K562 (cell line): ENCODE data around the gene ABCA13. TPM values are rescaled to one million over a fixed set of nuclear protein-coding genes. Genes with fewer than 3 reads are reported as not detected.

ENCODE experiments used
- ATAC-seq: fragments of 200-7000 bp; cut with Tn5 transposase; 3 replicates; pipeline ENCODE4 v1.9.1; 2020; ENCODE audit warnings: moderate library complexity
- BruUV-seq: library from RNA; stranded (reverse); fragments of 400-500 nt; replicated peaks from 2 replicates; lab custom pipeline; 2021; lab: Mats Ljungman, UMichigan
- CTCF ChIA-PET: fragments of 300-600 bp; formaldehyde crosslinking; extraction: SDS; loops from one replicate; lab custom pipeline; 2021; ENCODE audit warnings: low intra/inter-chr PET ratio; lab: Yijun Ruan, JAX
- POLR2A ChIA-PET: fragments of 300-600, 350-650 bp; sonication (Branson Sonifier 250); formaldehyde crosslinking; extraction: SDS; loops from one replicate; lab custom pipeline; 2021; ENCODE audit warnings: antibody characterized with exemption, inconsistent platforms; lab: Yijun Ruan, JAX
- DNase-seq, 4 experiments: peaks; one replicate each; pipeline versions ENCODE4 v3.0.0 to v3.0.0-alpha.2; 2011 to 2018; ENCODE audit warnings: low spot score in 3 of 4, mixed read lengths in 3 of 4; ENCODE audit errors: extremely low read depth in 1 of 4
- FAIRE-seq: peaks from 2 replicates; lab custom pipeline; 2011; peaks lifted over from hg19 to GRCh38; lab: Jason Lieb, UNC
- H2AFZ ChIP-seq: 2 replicates; pipeline ENCODE4 v1.6.0; 2011; ENCODE audit warnings: low read depth, low read length, control low read depth, inconsistent platforms
- H3K27ac ChIP-seq: fragments of 200-600 bp; 3 replicates; pipeline ENCODE4 v1.8.0; 2011; ENCODE audit warnings: low read depth, mild to moderate bottlenecking, control low read depth, inconsistent platforms, low read length, moderate library complexity, mixed read lengths; ENCODE audit errors: extremely low read depth
- H3K27me3 ChIP-seq, 2 experiments: fragments of 300-600 bp in 1 of 2; 2 replicates in 1 of 2; 3 replicates in 1 of 2; pipeline versions ENCODE4 v1.6.0 to v1.8.0; 2011; ENCODE audit warnings: inconsistent platforms in 2 of 2, low read length in 2 of 2, mild to moderate bottlenecking in 1 of 2, mixed read lengths in 1 of 2, moderate library complexity in 1 of 2; ENCODE audit not compliant: control insufficient read depth in 2 of 2, insufficient read depth in 2 of 2
- H3K36me3 ChIP-seq: fragments of 300-600 bp; 3 replicates; pipeline ENCODE4 v1.8.0; 2011; ENCODE audit warnings: mild to moderate bottlenecking, low read length, inconsistent platforms; ENCODE audit not compliant: control insufficient read depth, insufficient read depth
- H3K4me1 ChIP-seq, 2 experiments: fragments of 200-600 bp in 1 of 2; replicated peaks in 1 of 2; 2 replicates in 1 of 2; 3 replicates in 1 of 2; pipeline versions ENCODE4 v1.5.1 to v1.8.0; 2011; ENCODE audit warnings: inconsistent platforms in 2 of 2, low read length in 2 of 2, mild to moderate bottlenecking in 1 of 2, mixed read lengths in 1 of 2, moderate library complexity in 1 of 2; ENCODE audit not compliant: control insufficient read depth in 2 of 2, insufficient read depth in 2 of 2
- H3K4me2 ChIP-seq: 2 replicates; pipeline ENCODE4 v1.6.1; 2011; ENCODE audit warnings: low read length, control low read depth, inconsistent platforms, mixed read lengths; ENCODE audit not compliant: insufficient read depth
- H3K4me3 ChIP-seq: fragments of 200-600 bp; sonication (generic), shearing (Covaris generic); 2 replicates; pipeline ENCODE4 v1.5.1; 2016; ENCODE audit warnings: control low read depth, inconsistent platforms
- H3K79me2 ChIP-seq: fragments of 200-600 bp; 3 replicates; pipeline ENCODE4 v1.8.0; 2011; ENCODE audit warnings: low read length, inconsistent platforms; ENCODE audit not compliant: control insufficient read depth, insufficient read depth
- H3K9ac ChIP-seq, 2 experiments: 2 replicates each; pipeline versions ENCODE4 v1.6.0 to v1.6.1; 2011; ENCODE audit warnings: low read depth in 2 of 2, low read length in 2 of 2, control low read depth in 1 of 2, inconsistent platforms in 1 of 2, mild to moderate bottlenecking in 1 of 2, mixed read lengths in 1 of 2; ENCODE audit not compliant: insufficient read depth in 1 of 2
- H3K9me1 ChIP-seq: one replicate; pipeline ENCODE4 v1.6.0; 2011; ENCODE audit warnings: inconsistent platforms, mild to moderate bottlenecking, low read length, moderate library complexity; ENCODE audit not compliant: control insufficient read depth, insufficient read depth
- H3K9me3 ChIP-seq: replicated peaks from 2 replicates; pipeline ENCODE4 v1.5.1; 2011; ENCODE audit warnings: low read depth, low read length, inconsistent platforms; ENCODE audit not compliant: control insufficient read depth, insufficient read depth
- H4K20me1 ChIP-seq: replicated peaks from 2 replicates; pipeline ENCODE4 v1.6.1; 2011; ENCODE audit warnings: low read length, inconsistent platforms, mixed read lengths; ENCODE audit not compliant: control insufficient read depth, insufficient read depth
- EP300 ChIP-seq: IDR thresholded peaks from 2 replicates; pipeline ENCODE4 v1.6.1; 2012; ENCODE audit warnings: low read length, improper control_type of control experiment
- ETV1 ChIP-seq: fragments of 450-650 bp; conservative IDR thresholded peaks from 2 replicates; pipeline ENCODE4 v1.6.1; 2016; ENCODE audit warnings: missing genetic modification characterization, control low read depth, low read depth, missing compliant biosample characterization
- FOXK2 ChIP-seq, 2 experiments: fragments of 450-650 bp; IDR thresholded peaks in 1 of 2; conservative IDR thresholded peaks in 1 of 2; 2 replicates each; pipeline ENCODE4 v1.6.1; 2016; ENCODE audit warnings: low read depth in 2 of 2, mild to moderate bottlenecking in 1 of 2
- GATAD2B ChIP-seq: fragments of 450-650 bp; IDR thresholded peaks from 2 replicates; pipeline ENCODE4 v1.6.1; 2017; ENCODE audit warnings: mild to moderate bottlenecking, borderline replicate concordance
- HDAC2 ChIP-seq: fragments of 450-650 bp; IDR thresholded peaks from 2 replicates; pipeline ENCODE4 v1.6.1; 2016; ENCODE audit warnings: mild to moderate bottlenecking
- ILF3 ChIP-seq: fragments of 450-650 bp; IDR thresholded peaks from 2 replicates; pipeline ENCODE4 v1.6.1; 2018; ENCODE audit warnings: antibody characterized with exemption, mild to moderate bottlenecking, moderate library complexity, borderline replicate concordance
- LEF1 ChIP-seq: fragments of 450-650 bp; IDR thresholded peaks from 2 replicates; pipeline ENCODE4 v1.6.1; 2016; ENCODE audit warnings: mild to moderate bottlenecking
- MTA2 ChIP-seq: fragments of 450-650 bp; IDR thresholded peaks from 2 replicates; pipeline ENCODE4 v1.6.1; 2016; ENCODE audit warnings: low read depth
- PTRF ChIP-seq: fragments of 450-650 bp; IDR thresholded peaks from 2 replicates; pipeline ENCODE4 v1.6.1; 2016; ENCODE audit warnings: mild to moderate bottlenecking, missing genetic modification characterization, missing compliant biosample characterization
- SAFB ChIP-seq: fragments of 200-400 bp; formaldehyde crosslinking; IDR thresholded peaks from 2 replicates; pipeline ENCODE4 v1.6.1; 2017; ENCODE audit warnings: low read depth, low read length, borderline replicate concordance
- SRSF1 ChIP-seq: fragments of 200-400 bp; formaldehyde crosslinking; IDR thresholded peaks from 2 replicates; pipeline ENCODE4 v1.6.1; 2017; ENCODE audit warnings: mild to moderate bottlenecking, low read depth, low read length, moderate library complexity
- ZBTB2 ChIP-seq: fragments of 450-650 bp; IDR thresholded peaks from 2 replicates; pipeline ENCODE4 v1.6.1; 2016; ENCODE audit warnings: antibody characterized with exemption
- ZNF57 ChIP-seq: fragments of 450-650 bp; formaldehyde crosslinking; IDR thresholded peaks from 2 replicates; pipeline ENCODE4 v1.4.0; 2020; ENCODE audit warnings: mild to moderate bottlenecking, moderate library complexity
- WGBS: fragments of 100-300 bp; shearing (Covaris generic); methylation state at CpG from one replicate; pipeline ENCODE4 v1.1.6; 2016; ENCODE audit warnings: low coverage, mixed read lengths; ENCODE audit not compliant: insufficient coverage; ENCODE audit errors: missing lambda C conversion rate; 5-methylcytosine and 5-hydroxymethylcytosine counted together
- in situ Hi-C: fragments of 300-500 bp; cut with MboI; formaldehyde crosslinking; loops from 4 replicates; pipeline ENCODE4 v1.15.0; 2018; ENCODE audit warnings: inconsistent platforms, mixed read lengths
- intact Hi-C: fragments of 100-400 bp; cut with micrococcal nuclease; formaldehyde crosslinking; loops from 2 replicates; pipeline ENCODE4 v1.14.2; 2022
- polyA plus RNA-seq, 8 experiments: library from polyadenylated mRNA; depleted of rRNA in 4 of 8; stranded (reverse) in 5 of 8; unstranded in 3 of 8; fragments of >200 nt; fragmentation: Nextera tagmentation in 2 of 8; fragmentation: Illumina TruSeq in 1 of 8; extraction: Ambion mirVana in 2 of 8; extraction: Trizol in 1 of 8; gene quantifications; 2 replicates each; pipeline versions ENCODE4 v1.2.1 to v1.2.3, GENCODE V29; 2011 to 2014; ENCODE audit warnings: inconsistent platforms in 1 of 8, missing spikeins in 1 of 8
- total RNA-seq, 7 experiments: library from RNA; depleted of rRNA in 6 of 7; stranded (reverse); fragments of >200 nt in 6 of 7; fragmentation: Illumina TruSeq in 2 of 7; extraction: Trizol in 2 of 7; gene quantifications; 2 replicates each; pipeline versions ENCODE4 v1.2.1 to v1.2.3, GENCODE V29; 2011 to 2021; ENCODE audit warnings: low replicate concordance in 1 of 7

The ABCA13 gene
- total and polyA plus RNA-seq, 9 of the 15 experiments (the other 6 are each of a cell fraction or from before 2014, with no cell fraction given) = 0.14 to 1.5 (median 0.38) TPM

DNA sequence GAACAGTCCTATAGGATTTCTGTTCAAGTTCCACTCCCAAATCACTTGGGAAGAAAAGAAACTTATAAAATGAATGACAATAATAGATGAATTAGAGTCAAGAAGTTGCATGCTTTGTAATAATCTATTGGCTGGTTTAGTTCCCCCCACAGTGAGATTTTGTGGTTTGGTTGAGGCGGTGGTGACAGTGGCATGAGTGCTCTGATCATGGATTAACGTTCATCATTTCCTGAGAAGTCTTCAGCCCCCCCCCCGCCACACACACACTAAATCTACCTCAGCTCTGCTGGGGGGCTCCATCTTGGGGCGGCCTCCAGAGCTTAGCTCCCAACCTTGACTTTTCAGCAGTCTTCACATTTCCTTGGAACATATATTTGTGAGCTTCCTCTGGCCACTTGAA is 121.7 kb downstream of the ABCA13 start:
- no peak overlapping the region for H3K27ac ChIP-seq

More for the DNA sequence above, 121.7 kb downstream of the ABCA13 start:
- TF ChIP-seq FOXK2 (conservative IDR thresholded peaks at IDR 0.05 in 1 of 2, IDR thresholded peaks at IDR 0.05 in 1 of 2; ENCODE audit: low read depth in 2 of 2) (no peak), ETV1 (tag) (no peak), LEF1 (no peak), ZNF57 (CRISPR knock-in tag) (no peak), HDAC2 (no peak), PTRF (no peak), GATAD2B (no peak), ZBTB2 (no peak), SAFB (no peak), ILF3 (no peak), EP300 (no peak), SRSF1 (no peak), MTA2 (no peak)
- no peak for DNase-seq
- POLR2A ChIA-PET = no interaction called here
- Histone ChIP-seq H3K9ac (no peak overlapping the region), H3K9me3 (no peaks in the 10 kb centered on the region), H3K9me1 (no peaks in the 10 kb centered on the region), H3K36me3 (no peaks in the 10 kb centered on the region), H3K4me3 (no peak overlapping the region), H3K79me2 (no peaks in the 10 kb centered on the region), H4K20me1 (no peaks in the 10 kb centered on the region), H3K27me3 (no peaks in the 10 kb centered on the region), H3K4me1 (no peaks in the 10 kb centered on the region), H3K4me2 (no peak overlapping the region), H2AFZ (no peak overlapping the region)
- intact Hi-C loops (no loop called here), in situ Hi-C loops (no loop called here)
- FAIRE-seq = no peak
- BruUV-seq = no TSS peak
- WGBS = 0% methylated on average over 3 of the region's 4 CpGs
- ATAC-seq = no peak
- CTCF ChIA-PET = no interaction called here
